CD4-positive, alpha-beta T cell treated with Interleukin-21 for 1 hour (primary cell): Measurements from ENCODE around the gene ASIC5.
"Not testable (repeated sequence)": the region's sequence is repeated elsewhere in the genome, so short reads cannot be mapped to it uniquely, and the experiment has no call there.

Experiments
- DNase-seq: peaks from one replicate; pipeline ENCODE4 v3.0.0-alpha.2; 2020

ASIC5 gene

GRCh38 chr4:155866177-155866576, at the start of gene ASIC5:
Gene ASIC5, minus strand, starts transcription at chr4:155866277. Its CDS starts 51 bp downstream, at chr4:155866226.
- no peak for DNase-seq

GRCh38 chr4:155914782-155915181, 48.7 kb upstream of the ASIC5 start:
- no peak for DNase-seq

DNA sequence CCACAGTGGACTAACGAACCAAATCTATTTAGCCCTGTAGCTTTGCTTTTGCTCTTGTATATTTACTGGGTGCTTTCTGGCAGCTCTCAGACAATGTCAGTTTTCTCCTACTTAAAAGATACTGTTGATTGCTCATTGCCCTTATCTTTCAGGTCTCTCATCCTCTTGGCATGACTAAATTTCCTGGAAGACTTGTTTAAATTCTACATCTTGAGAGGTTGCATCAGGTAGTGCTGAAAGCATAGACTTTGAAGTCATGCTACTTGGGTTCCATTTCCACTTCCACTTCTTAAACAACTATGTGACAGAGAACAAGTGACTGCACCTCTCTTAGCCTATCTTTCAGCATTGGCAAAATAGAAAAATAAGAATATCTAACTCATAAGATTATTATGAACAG, 45.8 kb upstream of the ASIC5 start:
- DNase-seq: no peak

DNA sequence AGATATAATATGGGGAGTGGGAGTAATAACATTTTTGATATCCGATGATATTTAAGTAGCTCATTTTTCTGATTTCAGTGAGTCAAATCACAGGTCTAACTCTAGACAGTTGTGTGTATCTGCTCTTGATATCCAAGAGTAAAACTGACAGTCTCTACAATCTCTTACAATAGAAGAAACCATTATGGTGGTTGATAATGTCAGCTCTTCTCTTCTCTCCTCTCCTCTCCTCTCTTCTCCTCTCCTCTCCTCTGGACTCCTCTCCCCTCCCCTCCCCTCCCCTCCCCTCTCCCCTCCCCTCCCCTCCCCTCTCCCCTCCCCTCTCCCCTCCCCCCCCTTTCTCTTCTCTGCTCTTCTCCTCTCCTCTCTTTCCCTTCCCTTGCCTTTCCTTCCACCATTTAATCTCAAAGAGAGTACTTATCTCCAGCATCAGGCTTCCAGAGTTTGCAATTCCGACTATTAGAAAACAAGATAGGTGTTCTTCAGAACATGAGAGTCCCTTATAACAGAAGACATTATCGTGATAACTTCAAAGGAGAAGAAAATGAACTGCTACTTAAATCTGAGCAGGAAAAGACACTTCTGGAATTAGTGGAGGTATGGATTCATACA, 43.6 kb upstream of the ASIC5 start:
- no peak for DNase-seq

DNA sequence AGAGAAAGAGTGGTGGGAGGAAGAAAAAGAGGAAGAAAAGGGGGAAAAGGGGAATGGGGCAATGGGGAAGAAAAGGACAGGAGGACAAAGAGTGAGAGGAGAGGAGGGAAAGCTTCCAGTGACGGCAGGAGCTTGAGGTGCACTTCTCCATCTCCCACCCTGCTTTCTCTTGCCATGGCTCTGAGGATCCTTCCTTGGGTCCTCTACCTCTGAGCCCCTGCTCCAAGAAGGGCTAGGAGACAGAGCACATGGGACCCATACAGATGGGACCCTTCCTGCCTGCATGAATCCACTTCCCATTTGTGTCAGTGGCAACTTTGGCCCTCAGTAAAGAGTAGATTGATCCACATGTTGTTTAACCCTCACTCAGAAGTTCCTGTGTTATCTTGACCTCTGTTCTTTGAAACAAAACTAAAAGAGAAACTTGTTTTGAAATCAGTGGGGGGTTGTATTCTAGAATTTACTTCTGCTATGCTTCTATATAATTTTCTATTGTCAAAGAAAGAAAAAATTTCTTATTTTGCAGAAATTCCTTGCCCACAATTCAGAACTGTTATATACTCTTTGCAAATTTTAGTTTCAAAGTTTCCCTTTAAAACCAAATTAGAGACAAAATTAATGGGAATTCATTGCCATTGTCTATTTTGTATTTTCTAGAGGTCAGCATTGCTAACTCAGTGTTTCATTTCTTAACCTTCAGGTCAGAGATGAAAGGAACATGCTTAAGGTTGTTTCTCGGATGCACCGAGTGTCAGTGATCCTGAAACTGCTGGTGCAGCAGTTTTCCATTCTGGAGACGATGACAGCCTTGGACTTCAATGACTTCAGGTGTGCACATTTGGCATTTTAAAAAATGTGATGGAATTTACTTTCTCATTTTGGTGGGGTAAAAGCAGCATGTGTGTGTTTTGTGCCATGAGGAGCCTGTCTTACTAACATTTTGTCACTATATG, 42.4 kb upstream of the ASIC5 start:
- DNase-seq: no peak

- DNase-seq: no peak
These were observed 41.5 kb upstream of the ASIC5 start for GRCh38 chr4:155907556-155907955.

GRCh38 chr4:155906554-155907247, 40.6 kb upstream of the ASIC5 start:
- no peak for DNase-seq

DNA sequence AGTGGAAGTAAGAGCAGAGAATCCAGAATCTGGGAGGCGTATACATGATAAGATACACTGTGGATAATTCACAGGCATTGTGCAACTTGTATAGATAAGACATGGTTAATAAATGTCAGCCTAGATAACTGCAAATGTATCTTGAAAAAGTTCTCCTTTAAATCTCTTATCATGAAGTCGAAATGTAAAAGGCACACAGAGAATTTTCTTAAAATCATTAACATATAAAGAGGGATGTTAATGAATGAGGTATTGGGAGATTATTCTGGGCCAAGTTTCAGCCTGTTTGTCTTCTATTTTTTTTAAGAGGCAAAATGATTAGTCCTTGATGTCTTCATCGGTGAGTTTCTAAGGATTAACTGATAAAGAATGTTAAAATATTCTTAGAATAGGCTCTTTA, 38.3 kb upstream of the ASIC5 start:
- no peak for DNase-seq

DNA sequence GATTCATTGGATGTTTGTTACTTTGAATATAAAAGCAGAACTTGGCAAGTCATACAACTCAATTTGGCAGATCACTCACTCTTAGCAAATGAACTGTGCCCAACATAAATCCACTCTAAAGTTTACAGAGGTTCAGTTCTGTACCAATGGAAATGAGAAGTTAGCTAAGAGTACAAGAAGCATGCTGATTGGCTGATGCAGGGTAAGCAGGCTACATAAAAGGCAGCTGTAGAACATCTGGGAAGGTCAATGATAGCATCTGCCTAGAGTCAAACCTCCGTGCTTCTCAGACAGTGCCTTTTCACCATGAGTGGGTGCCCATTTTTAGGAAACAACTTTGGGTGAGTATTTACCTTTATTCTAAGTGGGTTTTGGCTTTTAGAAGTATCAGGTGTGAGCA, 37.4 kb upstream of the ASIC5 start, which contains the start of gene TDO2:
TDO2 (plus strand) TSS at position 244 of the 400 bp plus-strand sequence; CDS start at position 307, 63 bp downstream.
- no peak for DNase-seq

- no peak for DNase-seq
These were observed 34.9 kb upstream of the ASIC5 start for GRCh38 chr4:155901013-155901412.

GRCh38 chr4:155900381-155900780, 34.3 kb upstream of the ASIC5 start:
- no peak for DNase-seq

- no peak for DNase-seq
These were observed 33.8 kb upstream of the ASIC5 start for GRCh38 chr4:155899891-155900290.

GRCh38 chr4:155898371-155898770, 32.3 kb upstream of the ASIC5 start:
- DNase-seq: not testable (repeated sequence)

GRCh38 chr4:155891058-155891457, 25.0 kb upstream of the ASIC5 start:
- DNase-seq: no peak

- no peak for DNase-seq
These were observed 23.9 kb upstream of the ASIC5 start for GRCh38 chr4:155889946-155890345.

GRCh38 chr4:155889031-155889793, 23.1 kb upstream of the ASIC5 start:
- no peak for DNase-seq

- DNase-seq: no peak
These were observed 21.9 kb upstream of the ASIC5 start for GRCh38 chr4:155887847-155888570.

DNA sequence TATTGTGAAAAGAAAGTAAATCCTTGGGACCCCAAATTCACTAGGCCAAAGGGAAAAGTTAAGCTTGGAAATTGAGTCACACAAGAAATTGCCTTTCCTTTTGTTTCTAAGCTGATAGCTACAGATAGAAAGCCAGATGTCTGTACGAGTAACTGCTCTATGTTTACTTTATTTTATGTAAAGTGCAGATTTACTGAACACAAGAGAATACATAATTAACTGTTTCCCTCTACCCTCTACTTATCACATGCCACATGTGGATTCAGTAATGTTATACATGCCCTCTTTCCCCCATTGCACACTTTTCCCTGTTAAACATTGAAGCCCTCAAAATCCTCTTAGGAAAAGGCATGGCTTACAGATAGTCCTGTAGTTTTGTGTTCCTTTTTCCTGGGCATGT, 21.0 kb upstream of the ASIC5 start:
- DNase-seq: no peak

- no peak for DNase-seq
These were observed 19.6 kb upstream of the ASIC5 start for GRCh38 chr4:155885666-155886065.

GRCh38 chr4:155883895-155884294, 17.8 kb upstream of the ASIC5 start:
- no peak for DNase-seq

DNA sequence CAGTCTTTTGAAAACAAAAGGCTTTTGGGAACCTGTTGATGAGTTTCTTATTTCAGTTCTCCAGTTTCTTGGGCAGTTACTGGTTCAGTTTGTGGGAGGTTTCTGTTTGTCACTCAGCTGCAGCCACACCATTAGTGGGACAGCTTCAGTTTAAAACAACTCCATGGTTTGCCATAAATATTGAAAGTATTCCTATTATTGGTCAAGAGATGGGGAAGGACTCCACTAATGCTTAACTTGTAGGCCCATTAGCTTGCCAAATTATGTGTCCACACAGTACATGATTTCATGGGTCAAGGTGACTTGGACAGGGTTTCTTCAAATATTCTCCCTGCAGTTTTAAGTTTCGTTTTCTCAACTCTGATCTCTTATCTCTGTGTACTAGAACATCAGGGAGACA, 15.5 kb upstream of the ASIC5 start:
- DNase-seq: no peak

DNA sequence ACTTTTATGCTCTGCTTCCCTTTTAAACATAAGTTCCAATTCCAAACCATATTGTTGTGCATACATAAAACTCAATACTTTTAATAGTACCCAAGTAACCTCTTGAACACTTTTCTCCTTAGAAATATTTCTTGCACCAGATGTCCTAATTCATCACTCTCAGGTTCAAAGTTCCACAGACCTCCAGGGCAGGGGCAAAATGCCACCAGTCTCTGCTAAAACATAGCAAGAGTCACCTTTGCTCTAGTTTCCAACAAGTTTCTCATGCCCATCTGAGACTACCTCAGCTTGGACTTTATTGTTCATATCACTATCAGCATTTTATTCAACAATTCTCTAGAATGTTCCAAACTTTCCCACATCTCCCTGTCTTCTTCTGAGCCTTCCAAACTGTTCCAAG, 13.7 kb upstream of the ASIC5 start:
- DNase-seq: no peak
